22Rv1 (cell line): ENCODE data around the gene ORAI3.

Source experiments
- ZFX ChIP-seq: fragments of 450-650 bp; IDR thresholded peaks from 2 replicates; pipeline ENCODE4 v1.6.1; 2017; ENCODE audit warnings: antibody characterized with exemption, borderline replicate concordance
- TF ChIP-seq, protein P1 (sequence below): fragments of 450-650 bp; IDR thresholded peaks from 2 replicates; pipeline ENCODE4 v1.5.1; 2017; ENCODE audit warnings: mild to moderate bottlenecking

DNA sequence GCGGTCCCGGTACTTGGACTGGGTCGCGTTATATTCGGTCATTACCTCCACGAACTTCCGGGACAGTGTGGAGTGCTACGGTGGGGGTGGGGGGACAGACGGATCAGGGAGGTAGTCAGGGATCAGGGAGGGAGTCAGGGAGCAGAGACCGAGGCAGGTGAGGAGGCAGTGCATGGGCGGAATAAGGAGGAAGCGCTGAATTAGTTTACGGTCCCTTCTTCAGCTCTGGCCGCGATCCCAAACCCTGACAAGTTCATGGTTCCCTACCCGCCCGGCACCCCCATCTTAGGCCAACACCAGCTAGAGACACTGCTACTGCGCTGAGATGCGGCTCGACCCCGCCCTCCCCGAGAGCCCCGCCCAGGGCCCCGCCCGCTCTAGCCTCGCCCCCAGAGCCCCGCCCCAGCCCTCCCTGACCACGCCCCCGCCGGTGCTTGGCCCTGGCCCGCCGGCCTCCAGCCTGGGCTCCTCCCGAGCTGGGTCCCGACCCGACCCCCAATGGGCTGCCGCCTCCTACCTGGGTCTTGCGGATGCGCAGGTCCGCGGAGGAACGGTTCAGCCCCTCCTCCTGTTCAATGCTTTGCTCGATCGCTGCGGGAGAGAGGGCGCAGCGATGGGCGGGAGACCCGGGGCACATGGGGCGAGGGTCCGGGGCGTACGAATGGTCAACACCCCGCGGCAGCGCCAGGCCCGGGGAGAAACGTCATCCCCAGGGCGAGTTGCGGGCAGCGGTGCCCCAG lies 48.3 kb downstream of the ORAI3 start:
- TF ChIP-seq, protein P1, sequence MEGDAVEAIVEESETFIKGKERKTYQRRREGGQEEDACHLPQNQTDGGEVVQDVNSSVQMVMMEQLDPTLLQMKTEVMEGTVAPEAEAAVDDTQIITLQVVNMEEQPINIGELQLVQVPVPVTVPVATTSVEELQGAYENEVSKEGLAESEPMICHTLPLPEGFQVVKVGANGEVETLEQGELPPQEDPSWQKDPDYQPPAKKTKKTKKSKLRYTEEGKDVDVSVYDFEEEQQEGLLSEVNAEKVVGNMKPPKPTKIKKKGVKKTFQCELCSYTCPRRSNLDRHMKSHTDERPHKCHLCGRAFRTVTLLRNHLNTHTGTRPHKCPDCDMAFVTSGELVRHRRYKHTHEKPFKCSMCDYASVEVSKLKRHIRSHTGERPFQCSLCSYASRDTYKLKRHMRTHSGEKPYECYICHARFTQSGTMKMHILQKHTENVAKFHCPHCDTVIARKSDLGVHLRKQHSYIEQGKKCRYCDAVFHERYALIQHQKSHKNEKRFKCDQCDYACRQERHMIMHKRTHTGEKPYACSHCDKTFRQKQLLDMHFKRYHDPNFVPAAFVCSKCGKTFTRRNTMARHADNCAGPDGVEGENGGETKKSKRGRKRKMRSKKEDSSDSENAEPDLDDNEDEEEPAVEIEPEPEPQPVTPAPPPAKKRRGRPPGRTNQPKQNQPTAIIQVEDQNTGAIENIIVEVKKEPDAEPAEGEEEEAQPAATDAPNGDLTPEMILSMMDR: no peak
- TF ChIP-seq ZFX: no peak
